CD8-positive, alpha-beta memory T cell (primary cell): Measurements from ENCODE around the gene FOXK1. TPM values are rescaled to one million over a fixed set of nuclear protein-coding genes. Genes with fewer than 3 reads are reported as not detected.

Experiments
- CTCF ChIA-PET: fragments of 350-600 bp; sonication (Branson Sonifier 250); formaldehyde crosslinking; loops from one replicate; lab custom pipeline; 2021; ENCODE audit warnings: antibody characterized with exemption; lab: Charles Lee
- POLR2A ChIA-PET: fragments of 350-600 bp; sonication (Branson Sonifier 250); formaldehyde crosslinking; loops from one replicate; lab custom pipeline; 2021; ENCODE audit warnings: antibody characterized with exemption; lab: Charles Lee
- DNase-seq, 5 donors: peaks; one replicate each; pipeline versions ENCODE4 v3.0.0 to v3.0.0-alpha.2; 2020 to 2022; ENCODE audit warnings: mixed read lengths in 1 of 5
- H3K27ac ChIP-seq: one replicate; pipeline ENCODE4 v1.7.0; 2013; ENCODE audit warnings: low read depth, mild to moderate bottlenecking, low read length, moderate library complexity
- H3K27me3 ChIP-seq: 2 replicates; pipeline ENCODE4 v1.7.0; 2013; ENCODE audit warnings: low read length, mild to moderate bottlenecking; ENCODE audit not compliant: insufficient read depth, poor library complexity, severe bottlenecking
- H3K36me3 ChIP-seq: 2 replicates; pipeline ENCODE4 v1.7.0; 2013; ENCODE audit warnings: mild to moderate bottlenecking, low read length, moderate library complexity; ENCODE audit not compliant: insufficient read depth
- H3K4me1 ChIP-seq: 2 replicates; pipeline ENCODE4 v1.7.0; 2013; ENCODE audit warnings: mild to moderate bottlenecking, low read length, moderate library complexity; ENCODE audit not compliant: insufficient read depth
- H3K4me3 ChIP-seq: 2 replicates; pipeline ENCODE4 v1.7.0; 2013; ENCODE audit warnings: mild to moderate bottlenecking, low read length
- H3K9me3 ChIP-seq: 2 replicates; pipeline ENCODE4 v1.7.0; 2013; ENCODE audit warnings: mild to moderate bottlenecking, low read length
- H3K27ac Mint-ChIP-seq, 8 donors: one replicate each; pipeline ENCODE4 v1.8.0; 2020 to 2021; ENCODE audit warnings: mixed read lengths in 8 of 8, mild to moderate bottlenecking in 6 of 8, inconsistent platforms in 3 of 8, moderate library complexity in 3 of 8
- H3K27me3 Mint-ChIP-seq, 2 donors: one replicate each; pipeline ENCODE4 v1.8.0; 2020 to 2021; ENCODE audit warnings: mixed read lengths in 2 of 2, mild to moderate bottlenecking in 1 of 2, moderate library complexity in 1 of 2
- H3K36me3 Mint-ChIP-seq, 3 donors: one replicate each; pipeline ENCODE4 v1.8.0; 2020 to 2021; ENCODE audit warnings: mixed read lengths in 3 of 3, inconsistent platforms in 1 of 3, mild to moderate bottlenecking in 1 of 3
- H3K4me1 Mint-ChIP-seq, 3 donors: one replicate each; pipeline ENCODE4 v1.8.0; 2020 to 2021; ENCODE audit warnings: mixed read lengths in 3 of 3, inconsistent platforms in 1 of 3, mild to moderate bottlenecking in 1 of 3
- H3K4me3 Mint-ChIP-seq, 7 donors: one replicate each; pipeline ENCODE4 v1.8.0; 2020 to 2021; ENCODE audit warnings: mixed read lengths in 7 of 7, mild to moderate bottlenecking in 6 of 7, moderate library complexity in 4 of 7, inconsistent platforms in 2 of 7
- H3K9me3 Mint-ChIP-seq, 5 donors: one replicate each; pipeline ENCODE4 v1.8.0; 2020 to 2022; ENCODE audit warnings: mixed read lengths in 5 of 5, mild to moderate bottlenecking in 3 of 5, moderate library complexity in 2 of 5, inconsistent platforms in 1 of 5
- polyA plus RNA-seq: library from polyadenylated mRNA; unstranded; fragments of 300-500 nt; fragmentation: Illumina TruSeq; gene quantifications from one replicate; pipeline ENCODE4 v1.2.3, GENCODE V29; 2021
- total RNA-seq, 2 experiments: library from RNA; stranded (reverse); gene quantifications; one replicate each; pipeline ENCODE4 v1.2.3, GENCODE V29; 2021

The FOXK1 gene
- total and polyA plus RNA-seq, 3 experiments from 2014 or later, result 4.5 to 38.4 (median 35.6) TPM

DNA sequence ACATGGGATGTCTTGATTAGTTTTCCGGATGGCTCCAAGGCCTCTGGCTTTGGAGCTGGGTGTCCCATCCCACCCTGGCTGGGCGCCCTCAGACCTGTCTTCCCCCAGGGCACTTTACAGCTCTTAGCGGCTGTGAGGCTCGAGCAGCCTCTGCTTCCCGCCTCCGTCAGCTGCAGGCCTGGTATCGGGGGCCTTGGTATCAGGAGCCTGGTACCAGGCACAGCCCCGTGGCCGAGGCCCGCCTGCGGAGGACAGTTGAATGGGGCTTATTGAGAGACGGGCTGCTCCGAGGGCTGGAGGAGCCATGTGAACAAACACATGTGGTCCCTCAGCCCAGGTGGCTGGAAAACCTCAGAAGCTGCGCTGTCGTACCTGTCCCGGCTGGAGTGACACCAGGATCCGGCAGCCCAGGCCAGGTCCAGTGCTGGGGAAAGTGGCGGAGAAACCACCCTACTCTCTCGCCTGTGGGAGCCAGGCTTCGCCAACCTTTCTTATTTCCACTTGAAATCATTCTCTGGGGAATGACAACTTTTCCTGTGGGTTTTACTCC lies 69.4 kb downstream of the FOXK1 start:
- H3K4me1 Mint-ChIP-seq, result peaks cover 20 to 41% (median 33%) of the 10 kb centered on the region in 3 donors
- H3K27ac Mint-ChIP-seq, result peak overlapping the region in 1 of 8 donors; percentile 10
- H3K4me1 ChIP-seq, result peaks cover 37% of the 10 kb centered on the region
- DNase-seq, result no peak
- no peak overlapping the region for H3K4me3 Mint-ChIP-seq
- no peaks in the 10 kb centered on the region for H3K9me3 Mint-ChIP-seq
- no peaks in the 10 kb centered on the region for H3K27me3 Mint-ChIP-seq
- no peaks in the 10 kb centered on the region for H3K9me3 ChIP-seq
- H3K27ac ChIP-seq, result no peak overlapping the region
- POLR2A ChIA-PET, result no interaction called here
- CTCF ChIA-PET, result interaction anchor here (2.7 kb wide), 1 partner anchor 110 kb away, joined by 11 read pairs; no protein-coding TSS in a partner anchor
- no peak overlapping the region for H3K4me3 ChIP-seq
- peaks cover 5% of the 10 kb centered on the region for H3K36me3 ChIP-seq
- peaks cover 0 to 47% (median 7%) of the 10 kb centered on the region in 3 donors for H3K36me3 Mint-ChIP-seq
- H3K27me3 ChIP-seq, result no peaks in the 10 kb centered on the region

GRCh38 chr7:4753598-4754432 lies 71.7 kb downstream of the FOXK1 start:
- Mint-ChIP-seq H3K4me3 (peak overlapping the region in 1 of 7 donors; percentile 8), H3K36me3 (peaks cover 0 to 58% (median 2%) of the 10 kb centered on the region in 3 donors), H3K27ac (peak overlapping the region in 7 of 8 donors; percentile 17 to 71 (median 33)), H3K27me3 (no peaks in the 10 kb centered on the region), H3K4me1 (peaks cover 8 to 19% (median 13%) of the 10 kb centered on the region in 3 donors), H3K9me3 (no peaks in the 10 kb centered on the region)
- ChIA-PET CTCF (interaction anchor here (1.0 to 2.3 kb wide), 8 partner anchors 9 to 146 kb away, joined by 3 to 9 read pairs (median 4); no protein-coding TSS in a partner anchor), POLR2A (no interaction called here)
- no peak overlapping the region for H3K4me3 ChIP-seq
- H3K27me3 ChIP-seq, result no peaks in the 10 kb centered on the region
- no peaks in the 10 kb centered on the region for H3K9me3 ChIP-seq
- H3K36me3 ChIP-seq, result peaks cover 22% of the 10 kb centered on the region
- H3K4me1 ChIP-seq, result peaks cover 14% of the 10 kb centered on the region
- no peak overlapping the region for H3K27ac ChIP-seq
- DNase-seq, result peak; percentile 69 to 87 (median 78)

DNA sequence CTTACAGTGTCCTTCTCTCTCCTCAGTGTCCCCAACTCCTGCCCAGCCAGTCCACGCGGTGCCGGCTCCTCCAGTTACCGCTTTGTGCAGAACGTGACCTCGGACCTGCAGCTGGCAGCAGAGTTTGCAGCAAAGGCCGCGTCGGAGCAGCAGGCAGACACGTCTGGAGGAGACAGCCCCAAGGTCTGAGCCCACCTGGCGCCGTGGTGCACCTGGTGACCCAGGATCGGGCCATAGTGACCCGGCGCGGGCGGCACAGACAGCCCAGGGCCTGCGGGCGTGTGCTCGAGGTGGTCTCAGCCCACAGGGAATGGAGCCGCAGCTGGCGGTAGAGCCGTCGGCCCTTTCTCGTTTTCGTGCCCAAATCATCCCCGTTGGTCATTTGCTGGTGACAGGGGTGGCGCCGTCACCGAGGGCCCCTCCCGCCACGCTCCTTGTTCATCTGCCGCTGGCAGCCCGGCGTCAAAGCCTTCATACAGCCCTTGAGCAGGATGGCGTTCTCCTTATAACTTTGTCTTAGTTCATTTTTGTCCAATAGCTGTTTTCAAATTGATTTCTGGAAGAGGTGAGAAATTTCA lies 72.4 kb downstream of the FOXK1 start:
- ChIA-PET POLR2A (no interaction called here), CTCF (interaction anchor here (1.0 to 2.3 kb wide), 11 partner anchors 8 to 147 kb away, joined by 3 to 9 read pairs (median 4); no protein-coding TSS in a partner anchor)
- peaks cover 22% of the 10 kb centered on the region for H3K36me3 ChIP-seq
- H3K9me3 ChIP-seq, result no peaks in the 10 kb centered on the region
- H3K4me3 ChIP-seq, result no peak overlapping the region
- DNase-seq, result no peak
- H3K27ac Mint-ChIP-seq, result peak overlapping the region in 1 of 8 donors; percentile 29
- H3K4me3 Mint-ChIP-seq, result no peak overlapping the region
- H3K27ac ChIP-seq, result no peak overlapping the region
- no peaks in the 10 kb centered on the region for H3K27me3 ChIP-seq
- peaks cover 14% of the 10 kb centered on the region for H3K4me1 ChIP-seq
- H3K9me3 Mint-ChIP-seq, result no peaks in the 10 kb centered on the region
- H3K36me3 Mint-ChIP-seq, result peaks cover 0 to 59% (median 0%) of the 10 kb centered on the region in 3 donors
- H3K27me3 Mint-ChIP-seq, result no peaks in the 10 kb centered on the region
- H3K4me1 Mint-ChIP-seq, result peaks cover 4 to 15% (median 8%) of the 10 kb centered on the region in 3 donors

GRCh38 chr7:4755045-4755444 lies 73.0 kb downstream of the FOXK1 start:
- no peaks in the 10 kb centered on the region for H3K9me3 Mint-ChIP-seq
- no peak for DNase-seq
- peaks cover 0 to 62% (median 1%) of the 10 kb centered on the region in 3 donors for H3K36me3 Mint-ChIP-seq
- H3K4me1 Mint-ChIP-seq, result peaks cover 4 to 15% (median 8%) of the 10 kb centered on the region in 3 donors
- no peak overlapping the region for H3K27ac Mint-ChIP-seq
- POLR2A ChIA-PET, result no interaction called here
- no peaks in the 10 kb centered on the region for H3K27me3 Mint-ChIP-seq
- H3K27me3 ChIP-seq, result no peaks in the 10 kb centered on the region
- H3K36me3 ChIP-seq, result peaks cover 24% of the 10 kb centered on the region
- no peak overlapping the region for H3K27ac ChIP-seq
- H3K4me3 ChIP-seq, result no peak overlapping the region
- CTCF ChIA-PET, result interaction anchor here (1.0 to 2.3 kb wide), 8 partner anchors 7 to 143 kb away, joined by 3 to 9 read pairs (median 4); no protein-coding TSS in a partner anchor
- H3K4me3 Mint-ChIP-seq, result no peak overlapping the region
- peaks cover 14% of the 10 kb centered on the region for H3K4me1 ChIP-seq
- H3K9me3 ChIP-seq, result no peaks in the 10 kb centered on the region

DNA sequence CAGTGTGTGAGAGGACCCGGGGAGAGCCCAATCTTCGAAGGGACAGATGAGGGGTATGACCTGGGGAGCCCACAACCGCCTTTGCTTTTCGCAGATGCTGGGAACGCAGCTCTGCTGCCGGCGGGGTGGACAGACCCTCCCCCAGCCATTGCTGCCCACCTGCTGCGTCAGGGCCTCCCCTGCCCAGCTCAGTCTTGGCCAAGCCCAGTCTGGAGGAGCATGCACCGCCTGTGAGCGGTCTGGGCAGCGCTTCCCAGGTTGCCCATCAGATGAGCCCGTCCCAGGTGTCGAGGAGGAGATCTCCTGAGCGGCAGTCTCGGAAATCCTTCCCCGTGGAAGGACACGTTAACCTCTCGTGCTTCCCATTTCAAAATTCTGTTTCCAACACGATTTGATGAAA lies 76.0 kb downstream of the FOXK1 start:
- Histone ChIP-seq H3K4me1 (peaks cover 13% of the 10 kb centered on the region), H3K4me3 (no peak overlapping the region), H3K36me3 (peaks cover 34% of the 10 kb centered on the region), H3K27me3 (no peaks in the 10 kb centered on the region), H3K9me3 (no peaks in the 10 kb centered on the region), H3K27ac (no peak overlapping the region)
- H3K27me3 Mint-ChIP-seq, result no peaks in the 10 kb centered on the region
- POLR2A ChIA-PET, result no interaction called here
- CTCF ChIA-PET, result interaction anchor here (1.5 kb wide), 1 partner anchor 147 kb away, joined by 5 read pairs; no protein-coding TSS in a partner anchor
- peaks cover 2 to 10% (median 9%) of the 10 kb centered on the region in 3 donors for H3K4me1 Mint-ChIP-seq
- no peak overlapping the region for H3K27ac Mint-ChIP-seq
- H3K4me3 Mint-ChIP-seq, result no peak overlapping the region
- no peak for DNase-seq
- no peaks in the 10 kb centered on the region for H3K9me3 Mint-ChIP-seq
- peaks cover 0 to 78% (median 8%) of the 10 kb centered on the region in 3 donors for H3K36me3 Mint-ChIP-seq

- Histone ChIP-seq H3K27me3 (no peaks in the 10 kb centered on the region), H3K4me3 (no peak overlapping the region), H3K4me1 (peaks cover 6% of the 10 kb centered on the region), H3K36me3 (peaks cover 38% of the 10 kb centered on the region), H3K9me3 (no peaks in the 10 kb centered on the region), H3K27ac (no peak overlapping the region)
- no peak for DNase-seq
- Mint-ChIP-seq H3K4me3 (peak overlapping the region in 1 of 7 donors; percentile 51), H3K4me1 (peaks cover under 1 to 5% (median 3%) of the 10 kb centered on the region in 3 donors), H3K27me3 (no peaks in the 10 kb centered on the region), H3K36me3 (peaks cover 0 to 83% (median 8%) of the 10 kb centered on the region in 3 donors), H3K9me3 (no peaks in the 10 kb centered on the region), H3K27ac (no peak overlapping the region)
- ChIA-PET CTCF (no interaction called here), POLR2A (no interaction called here)
Measured at GRCh38 chr7:4758791-4759190, 76.7 kb downstream of the FOXK1 start.

DNA sequence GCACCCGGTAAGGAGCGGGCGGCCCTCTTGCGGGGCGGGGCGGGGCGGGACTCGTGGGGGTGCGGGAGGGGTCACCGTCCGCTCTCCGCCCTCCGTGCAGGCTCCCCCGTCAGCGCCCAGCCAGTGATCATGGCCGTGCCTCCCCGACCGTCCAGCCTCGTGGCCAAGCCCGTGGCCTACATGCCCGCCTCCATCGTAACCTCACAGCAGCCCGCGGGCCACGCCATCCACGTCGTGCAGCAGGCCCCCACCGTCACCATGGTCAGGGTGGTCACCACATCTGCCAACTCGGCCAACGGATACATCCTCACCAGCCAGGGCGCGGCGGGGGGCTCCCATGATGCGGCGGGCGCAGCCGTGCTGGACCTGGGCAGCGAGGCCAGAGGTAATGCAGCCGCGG lies 77.1 kb downstream of the FOXK1 start:
- no peaks in the 10 kb centered on the region for H3K27me3 ChIP-seq
- no peak for DNase-seq
- peak overlapping the region in 1 of 7 donors; percentile 27 for H3K4me3 Mint-ChIP-seq
- no peak overlapping the region for H3K4me3 ChIP-seq
- no peaks in the 10 kb centered on the region for H3K9me3 ChIP-seq
- H3K36me3 ChIP-seq, result peaks cover 39% of the 10 kb centered on the region
- no peaks in the 10 kb centered on the region for H3K9me3 Mint-ChIP-seq
- POLR2A ChIA-PET, result no interaction called here
- peaks cover 2% of the 10 kb centered on the region for H3K4me1 ChIP-seq
- H3K27me3 Mint-ChIP-seq, result no peaks in the 10 kb centered on the region
- H3K27ac ChIP-seq, result no peak overlapping the region
- H3K27ac Mint-ChIP-seq, result no peak overlapping the region
- H3K4me1 Mint-ChIP-seq, result peaks cover 0 to 5% (median 0%) of the 10 kb centered on the region in 3 donors
- peaks cover 0 to 83% (median 8%) of the 10 kb centered on the region in 3 donors for H3K36me3 Mint-ChIP-seq
- CTCF ChIA-PET, result no interaction called here
